Tibial nerve (tissue), 4 donors: ENCODE data around the gene PHYH. TPM values are rescaled to one million over a fixed set of nuclear protein-coding genes. Genes with fewer than 3 reads are reported as not detected.

Experiments used
- DNase-seq, 2 donors: peaks; one replicate each; pipeline ENCODE4 v3.0.0-alpha.2; 2019; ENCODE audit warnings: low spot score in 2 of 2
- H3K27ac ChIP-seq, 4 donors: fragments of 200-600 bp; sonication (generic) in 3 of 4; one replicate each; pipeline ENCODE4 v1.5.1; 2017 to 2019; ENCODE audit warnings: mild to moderate bottlenecking in 1 of 4
- H3K27me3 ChIP-seq, 2 donors: fragments of 200-600 bp; sonication (generic) in 1 of 2; one replicate each; pipeline versions ENCODE4 v1.5.1 to v1.6.0; 2017 to 2019
- H3K36me3 ChIP-seq, 3 donors: fragments of 200-600 bp; sonication (generic); one replicate each; pipeline ENCODE4 v1.5.1; 2018 to 2019
- H3K4me1 ChIP-seq, 4 donors: fragments of 200-600 bp; sonication (generic) in 3 of 4; one replicate each; pipeline ENCODE4 v1.5.1; 2017 to 2019
- H3K4me3 ChIP-seq, 4 donors: fragments of 200-600 bp; sonication (generic) in 3 of 4; one replicate each; pipeline ENCODE4 v1.5.1; 2017 to 2019; ENCODE audit warnings: mild to moderate bottlenecking in 1 of 4, moderate library complexity in 1 of 4
- H3K9me3 ChIP-seq, 4 donors: fragments of 200-600 bp; sonication (generic) in 3 of 4; one replicate each; pipeline ENCODE4 v1.5.1; 2017 to 2019
- CTCF ChIP-seq, 5 experiments: fragments of 200-600 bp in 3 of 5; fragments of 450-650 bp in 2 of 5; sonication (generic) in 3 of 5; IDR thresholded peaks; one replicate each; pipeline ENCODE4 v1.5.1; 2016 to 2019; ENCODE audit warnings: antibody characterized with exemption in 5 of 5, mild to moderate bottlenecking in 3 of 5, moderate library complexity in 2 of 5
- EP300 ChIP-seq, 2 donors: sonication (generic); formaldehyde crosslinking; IDR thresholded peaks; one replicate each; pipeline ENCODE4 v1.6.1; 2017; ENCODE audit warnings: antibody characterized with exemption in 2 of 2, mild to moderate bottlenecking in 1 of 2
- POLR2A ChIP-seq, 2 donors: fragments of 450-650 bp; IDR thresholded peaks; one replicate each; pipeline ENCODE4 v1.6.1; 2017; ENCODE audit warnings: antibody characterized with exemption in 2 of 2, mild to moderate bottlenecking in 2 of 2, moderate library complexity in 2 of 2
- WGBS, 2 donors: methylation state at CpG; one replicate each; pipeline ENCODE4 v1.1.5; 2018; 5-methylcytosine and 5-hydroxymethylcytosine counted together
- total RNA-seq, 4 donors: library from RNA; depleted of rRNA; stranded (reverse); fragments of >200 nt; gene quantifications; one replicate each; pipeline ENCODE4 v1.1.0, GENCODE V29; 2016

PHYH gene
- total RNA-seq, 4 donors from 2014 or later: 14.1 to 40.9 (median 32.5) TPM

GRCh38 chr10:13321576-13321975 is 21.7 kb upstream of the PHYH start:
- no peak overlapping the region for H3K4me3 ChIP-seq
- TF ChIP-seq CTCF (IDR thresholded peaks at IDR 0.05) (no peak), POLR2A (IDR thresholded peaks at IDR 0.05) (no peak), EP300 (IDR thresholded peaks at IDR 0.05) (no peak)
- WGBS, 2 donors: 92 to 93% methylated on average over 13 of the region's 13 CpGs
- peaks cover 0 to 80% (median 0%) of the 10 kb centered on the region in 3 donors for H3K36me3 ChIP-seq
- no peaks in the 10 kb centered on the region for H3K27me3 ChIP-seq
- H3K9me3 ChIP-seq: no peaks in the 10 kb centered on the region
- H3K4me1 ChIP-seq: no peaks in the 10 kb centered on the region
- no peak overlapping the region for H3K27ac ChIP-seq
- DNase-seq: no peak

GRCh38 chr10:13319166-13319565 is 19.3 kb upstream of the PHYH start:
- TF ChIP-seq CTCF (IDR thresholded peaks at IDR 0.05) (no peak), POLR2A (IDR thresholded peaks at IDR 0.05) (no peak), EP300 (IDR thresholded peaks at IDR 0.05) (no peak)
- Histone ChIP-seq H3K4me3 (no peak overlapping the region), H3K36me3 (peaks cover 0 to 58% (median 0%) of the 10 kb centered on the region in 3 donors), H3K27me3 (no peaks in the 10 kb centered on the region), H3K27ac (no peak overlapping the region), H3K9me3 (no peaks in the 10 kb centered on the region), H3K4me1 (no peaks in the 10 kb centered on the region)
- WGBS, 2 donors: 87 to 92% methylated on average over 7 of the region's 7 CpGs
- no peak for DNase-seq

GRCh38 chr10:13317474-13317873 is 17.6 kb upstream of the PHYH start:
- Histone ChIP-seq H3K27me3 (no peaks in the 10 kb centered on the region), H3K9me3 (no peaks in the 10 kb centered on the region), H3K4me1 (no peaks in the 10 kb centered on the region), H3K27ac (no peak overlapping the region), H3K36me3 (peaks cover 0 to 41% (median 0%) of the 10 kb centered on the region in 3 donors), H3K4me3 (no peak overlapping the region)
- no peak for DNase-seq
- TF ChIP-seq EP300 (IDR thresholded peaks at IDR 0.05) (no peak), POLR2A (IDR thresholded peaks at IDR 0.05) (no peak), CTCF (IDR thresholded peaks at IDR 0.05) (no peak)
- WGBS, 2 donors: 49 to 67% methylated on average over 6 of the region's 6 CpGs

GRCh38 chr10:13316635-13317311 is 16.9 kb upstream of the PHYH start:
- Histone ChIP-seq H3K27ac (no peak overlapping the region), H3K27me3 (no peaks in the 10 kb centered on the region), H3K4me1 (no peaks in the 10 kb centered on the region), H3K4me3 (no peak overlapping the region), H3K36me3 (peaks cover 0 to 34% (median 0%) of the 10 kb centered on the region in 3 donors), H3K9me3 (no peaks in the 10 kb centered on the region)
- no peak for DNase-seq
- WGBS, 2 donors: 92% methylated on average over 7 of the region's 7 CpGs
- no peak for TF ChIP-seq POLR2A (IDR thresholded peaks at IDR 0.05)
- TF ChIP-seq EP300 (IDR thresholded peaks at IDR 0.05): no peak
- TF ChIP-seq CTCF (IDR thresholded peaks at IDR 0.05): no peak

GRCh38 chr10:13315361-13315760 is 15.5 kb upstream of the PHYH start:
- Histone ChIP-seq H3K36me3 (peaks cover 0 to 20% (median 0%) of the 10 kb centered on the region in 3 donors), H3K9me3 (no peaks in the 10 kb centered on the region), H3K4me3 (no peak overlapping the region), H3K27ac (no peak overlapping the region), H3K27me3 (no peaks in the 10 kb centered on the region), H3K4me1 (no peaks in the 10 kb centered on the region)
- DNase-seq: no peak
- TF ChIP-seq EP300 (IDR thresholded peaks at IDR 0.05): no peak
- no peak for TF ChIP-seq POLR2A (IDR thresholded peaks at IDR 0.05)
- TF ChIP-seq CTCF (IDR thresholded peaks at IDR 0.05): no peak
